Fibroblast of skin of scalp (primary cell): ENCODE data around the gene CFAP20DC.
"Not testable (repeated sequence)": the region's sequence is repeated elsewhere in the genome, so short reads cannot be mapped to it uniquely, and the experiment has no call there.

Experiments
- DNase-seq: peaks from one replicate; pipeline ENCODE4 v3.0.0-alpha.2; 2013

CFAP20DC gene

DNA sequence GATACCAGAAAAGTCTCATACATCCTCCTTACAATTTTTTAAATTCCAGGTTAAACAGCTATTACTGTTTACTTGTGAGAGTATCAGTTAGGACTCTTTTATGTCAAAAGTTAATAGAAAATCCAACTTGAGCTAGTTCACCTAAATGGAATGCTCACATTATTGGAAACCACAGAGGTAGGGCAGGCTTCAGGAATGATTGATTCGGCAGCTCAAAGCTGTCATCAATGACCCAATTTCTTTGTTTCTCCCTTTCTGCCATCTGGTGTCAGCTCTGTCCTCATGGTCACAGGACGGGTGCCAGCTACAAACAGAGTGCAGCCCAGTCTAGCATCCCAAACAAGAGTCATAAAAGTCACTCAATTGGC is 32.2 kb downstream of the CFAP20DC start:
- DNase-seq, result no peak

DNA sequence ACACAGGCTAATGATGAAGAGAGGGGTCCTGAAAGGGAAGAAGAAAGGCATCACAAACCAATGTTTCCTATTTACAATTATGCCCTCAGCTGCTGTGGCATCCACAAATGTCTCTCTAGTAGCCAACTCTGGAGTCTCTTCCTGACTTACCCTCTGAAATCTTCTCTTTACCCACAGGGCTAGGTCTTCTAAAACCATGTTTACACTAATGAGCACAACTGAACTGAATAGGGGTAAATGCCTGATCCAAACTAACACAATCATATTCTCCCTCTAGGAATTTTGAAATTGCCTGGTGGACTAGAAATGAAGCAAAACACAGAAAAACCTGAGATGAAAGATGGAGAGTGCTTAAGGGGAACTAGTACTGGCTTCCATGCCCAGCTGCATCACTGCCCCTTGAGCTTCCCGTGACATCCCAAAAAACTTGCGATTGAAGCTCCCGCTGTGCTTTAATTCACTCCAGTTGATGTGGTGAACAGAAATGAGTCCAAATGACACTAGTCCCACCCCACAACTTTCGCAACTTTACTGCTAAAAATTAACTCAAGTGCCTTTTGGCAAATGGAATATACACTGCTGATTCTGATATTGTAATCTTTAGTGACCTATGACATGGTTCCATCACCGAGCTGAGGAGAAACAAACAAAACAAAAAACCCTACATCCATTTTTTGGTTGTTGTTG is 32.8 kb downstream of the CFAP20DC start:
- DNase-seq, result peak; percentile 33

- DNase-seq, result no peak
Observed at GRCh38 chr3:59013611-59014010, 36.2 kb downstream of the CFAP20DC start.

GRCh38 chr3:59006634-59007517 is 42.9 kb downstream of the CFAP20DC start:
- peak; percentile 49 for DNase-seq

GRCh38 chr3:59001675-59002074 is 48.1 kb downstream of the CFAP20DC start:
- DNase-seq, result no peak

- DNase-seq, result no peak
Observed at GRCh38 chr3:58999774-59000160, 50.1 kb downstream of the CFAP20DC start.

DNA sequence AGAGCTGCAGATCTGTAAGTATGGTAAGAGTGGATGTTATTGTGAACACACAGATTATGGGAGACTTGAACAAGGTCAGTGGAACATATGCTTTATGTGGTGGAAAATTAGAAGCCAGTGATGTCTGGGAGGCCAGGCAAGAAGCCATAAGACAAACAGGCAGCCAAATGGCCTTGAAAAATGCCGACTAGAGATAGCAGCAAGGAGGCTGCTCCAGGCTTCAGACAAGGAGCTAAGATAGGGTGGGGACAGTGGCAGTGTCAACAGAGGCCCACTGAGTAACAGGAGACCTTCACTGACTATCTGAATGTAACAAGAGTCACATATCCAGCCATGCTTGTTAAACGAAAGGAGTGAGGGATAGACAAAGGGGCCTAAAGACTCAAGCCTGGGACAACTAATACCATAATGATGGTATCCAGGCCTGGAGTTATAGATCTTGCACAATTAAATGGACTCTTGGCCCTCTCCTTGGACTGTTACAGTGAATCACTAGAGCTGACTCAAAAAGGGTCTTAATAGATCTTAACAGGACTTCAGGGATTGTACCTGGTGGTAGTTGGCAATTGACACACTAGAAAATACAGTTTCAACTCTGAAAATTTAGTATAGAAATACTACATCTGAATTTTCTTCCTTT is 50.6 kb downstream of the CFAP20DC start:
- no peak for DNase-seq

DNA sequence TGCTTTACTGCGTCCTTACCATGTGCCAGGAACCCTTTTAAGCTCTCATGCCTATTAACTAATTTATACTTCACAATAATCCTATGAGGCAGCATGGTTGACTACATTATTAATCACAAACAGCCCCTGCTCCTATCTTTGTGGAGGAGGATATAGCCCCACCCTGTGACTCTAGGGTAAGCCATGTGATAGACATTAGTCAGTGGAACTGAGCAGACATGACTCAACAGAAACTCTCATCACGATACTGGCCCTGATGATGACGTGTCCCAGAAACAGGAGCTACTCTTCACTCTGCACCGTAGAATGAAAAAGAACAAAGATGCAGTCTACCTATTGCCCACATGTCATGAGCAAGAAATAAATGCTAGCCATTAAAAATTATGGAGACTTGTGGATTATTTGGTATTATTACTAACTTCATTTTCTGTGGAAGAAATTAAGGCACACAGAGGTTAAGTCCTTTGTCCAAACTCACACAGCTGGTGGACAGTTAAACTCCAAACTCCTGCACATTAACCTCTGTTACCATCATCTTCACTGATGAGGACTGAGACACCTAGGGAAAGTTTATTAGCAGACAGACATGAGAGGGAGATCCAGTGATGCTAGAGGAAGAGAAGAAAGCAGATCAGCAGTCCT is 51.2 kb downstream of the CFAP20DC start:
- peak; percentile 91 for DNase-seq

DNA sequence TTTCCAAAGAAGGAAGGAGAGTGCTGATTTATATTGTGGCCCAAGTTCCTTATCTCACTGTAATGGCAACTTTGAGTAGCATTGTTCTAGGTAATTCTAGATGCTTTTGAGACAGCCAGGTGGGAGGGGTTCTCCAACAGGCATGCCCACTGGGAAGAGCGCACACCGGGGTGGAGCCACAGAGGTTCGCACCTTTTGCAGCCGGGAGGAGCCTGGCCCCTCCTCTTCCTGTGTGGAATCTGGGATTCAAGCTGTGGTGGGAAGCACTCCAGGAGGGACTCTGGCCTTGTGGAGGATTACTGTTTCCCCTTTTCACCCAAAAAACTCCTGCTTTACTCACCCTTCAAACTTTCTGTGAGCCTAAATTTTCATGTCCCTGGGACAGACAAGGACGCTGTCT is 53.1 kb downstream of the CFAP20DC start:
- no peak for DNase-seq

DNA sequence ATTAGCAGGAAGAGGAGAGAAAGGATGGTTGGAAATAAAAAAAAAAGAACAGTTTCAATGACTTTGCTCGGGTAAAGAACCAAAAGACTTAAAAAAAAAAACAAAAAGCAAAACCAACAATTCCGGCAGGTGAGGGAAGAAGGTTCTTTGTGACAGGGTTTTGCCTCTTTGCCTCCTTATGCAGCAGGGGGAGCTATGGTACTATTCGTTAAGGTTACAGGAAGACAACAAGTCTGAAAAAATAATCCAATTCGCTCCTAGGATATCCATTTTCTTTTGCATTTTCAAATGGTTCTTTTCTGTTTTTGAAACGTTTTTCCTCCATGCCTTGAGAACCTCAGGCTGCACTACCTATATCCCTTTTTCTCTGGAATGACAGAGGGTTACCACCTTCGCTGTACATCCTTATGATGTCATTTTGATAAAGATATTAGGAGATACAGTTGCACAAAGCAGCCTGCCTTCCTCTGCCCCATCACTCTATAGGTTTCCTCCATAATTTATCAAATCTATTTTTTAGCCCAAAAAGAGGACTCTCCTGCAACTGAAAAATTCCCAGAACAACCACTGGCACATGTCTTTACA is 55.0 kb downstream of the CFAP20DC start:
- DNase-seq, result peak; percentile 76

- no peak for DNase-seq
Observed at GRCh38 chr3:58993547-58993946, 56.3 kb downstream of the CFAP20DC start.

DNA sequence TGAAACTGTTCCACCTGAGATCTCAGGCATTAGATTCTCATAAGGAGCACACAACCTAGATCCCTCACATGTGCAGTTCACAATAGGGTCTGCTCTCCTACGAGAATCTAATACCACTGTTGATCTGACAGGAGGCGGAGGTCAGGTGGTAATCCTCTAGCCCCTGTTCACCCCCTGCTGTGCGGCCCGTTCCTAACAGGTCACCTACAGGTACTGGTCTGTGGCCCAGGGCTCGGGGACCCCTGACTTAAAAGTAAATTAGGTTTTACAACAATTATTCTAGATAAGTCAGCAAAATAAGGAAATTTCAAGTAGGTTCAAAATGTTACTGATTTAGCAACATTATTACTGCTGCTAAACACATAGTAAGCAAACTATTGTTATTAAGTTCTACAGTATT is 58.2 kb downstream of the CFAP20DC start:
- DNase-seq, result no peak

DNA sequence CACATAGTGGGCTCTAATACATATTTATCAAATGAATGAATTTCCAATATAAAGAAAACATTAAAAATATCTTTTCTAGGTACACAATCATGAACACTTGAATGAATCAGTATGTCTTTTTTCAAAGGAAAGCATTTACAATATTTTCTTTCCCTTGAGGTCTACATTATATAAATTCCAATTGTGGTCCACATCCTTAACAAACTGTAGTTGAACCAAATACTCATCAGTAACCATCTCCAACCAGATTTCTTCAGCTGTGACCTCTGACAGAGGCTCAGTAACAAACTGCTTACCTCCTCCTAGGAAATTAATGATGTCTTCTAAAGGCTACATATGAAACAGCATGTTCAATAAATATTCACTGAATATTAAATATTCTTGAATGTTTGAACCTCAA is 58.8 kb downstream of the CFAP20DC start:
- peak; percentile 49 for DNase-seq

- no peak for DNase-seq
Observed at GRCh38 chr3:58989955-58990354, 59.9 kb downstream of the CFAP20DC start.

GRCh38 chr3:58989163-58989562 is 60.7 kb downstream of the CFAP20DC start:
- peak; percentile 75 for DNase-seq

GRCh38 chr3:58988041-58988440 is 61.8 kb downstream of the CFAP20DC start:
- DNase-seq, result no peak

- no peak for DNase-seq
Observed at GRCh38 chr3:58986654-58987053, 63.2 kb downstream of the CFAP20DC start.

- DNase-seq, result no peak
Observed at GRCh38 chr3:58979840-58980239, 70.0 kb downstream of the CFAP20DC start.

GRCh38 chr3:58973796-58974195 is 76.0 kb downstream of the CFAP20DC start:
- DNase-seq, result no peak

GRCh38 chr3:58967866-58968265 is 82.0 kb downstream of the CFAP20DC start:
- DNase-seq, result not testable (repeated sequence)

GRCh38 chr3:58965865-58966264 is 84.0 kb downstream of the CFAP20DC start:
- DNase-seq, result peak; percentile 82

- no peak for DNase-seq
Observed at GRCh38 chr3:58963928-58964503, 85.8 kb downstream of the CFAP20DC start.
